ENCODE measurements around the gene TRIM31.

DNA sequence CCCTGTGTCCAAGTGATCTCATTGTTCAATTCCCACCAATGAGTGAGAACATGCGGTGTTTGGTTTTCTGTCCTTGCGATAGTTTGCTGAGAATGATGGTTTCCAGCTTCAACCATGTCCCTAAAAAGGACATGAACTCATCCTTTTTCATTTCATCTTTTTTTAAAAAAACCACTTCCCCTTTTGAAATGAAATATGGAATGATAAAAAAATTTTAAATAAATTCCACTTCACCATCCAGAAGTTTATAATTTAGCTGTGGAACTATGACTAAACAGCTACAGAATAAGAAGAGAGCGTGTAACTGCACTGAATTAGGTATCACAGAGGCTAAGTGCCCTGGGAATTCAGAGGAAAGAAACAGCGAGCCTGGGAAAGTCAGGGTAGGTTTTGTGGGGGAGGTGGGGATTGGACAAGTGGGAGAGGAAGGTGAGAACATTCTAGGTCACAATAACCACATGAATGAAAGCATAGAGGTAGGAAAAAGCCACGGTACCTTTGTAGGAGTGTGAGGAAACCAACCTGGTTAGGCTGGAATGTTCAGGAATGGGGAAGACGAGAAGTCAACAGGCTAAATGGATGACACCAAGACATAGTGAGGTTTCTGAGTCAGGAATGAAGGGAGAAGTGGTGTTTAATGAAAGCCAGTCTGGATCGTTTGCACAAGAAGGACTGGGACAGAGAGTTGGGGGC lies 37.1 kb upstream of the TRIM31 start:
- TF ChIP-seq GATA3 (IDR thresholded peaks at IDR 0.05; ENCODE audit: low read depth, low read length) (no peak), GATA2 (IDR thresholded peaks at IDR 0.05; ENCODE audit: low read depth, low read length) (no peak)

Data from SH-SY5Y (cell line).